Smooth muscle cell (in vitro differentiated cells): Measurements from ENCODE around the gene MYLK4. TPM values are rescaled to one million over a fixed set of nuclear protein-coding genes. Genes with fewer than 3 reads are reported as not detected.

Source experiments
- DNase-seq: peaks from one replicate; lab custom pipeline; 2025; ENCODE audit not compliant: unreplicated experiment; lab: John Stamatoyannopoulos, UW
- H2AFZ ChIP-seq: fragments of 200-600 bp; sonication (generic); 2 replicates; pipeline ENCODE4 v1.6.0; 2016; ENCODE audit warnings: antibody characterized with exemption, low read depth, mild to moderate bottlenecking
- H3F3A ChIP-seq: fragments of 200-600 bp; sonication (generic); 2 replicates; pipeline ENCODE4 v1.6.0; 2017; ENCODE audit warnings: antibody characterized with exemption, low read depth
- H3K27ac ChIP-seq: fragments of 200-600 bp; sonication (generic); 2 replicates; pipeline ENCODE4 v1.5.1; 2016; ENCODE audit warnings: low read depth, mild to moderate bottlenecking
- H3K27me3 ChIP-seq: fragments of 200-600 bp; sonication (generic); 2 replicates; pipeline ENCODE4 v1.6.1; 2016; ENCODE audit warnings: low read depth, mild to moderate bottlenecking
- H3K36me3 ChIP-seq: fragments of 200-600 bp; sonication (generic); 2 replicates; pipeline ENCODE4 v1.5.1; 2016; ENCODE audit warnings: low read depth
- H3K4me1 ChIP-seq: fragments of 200-600 bp; sonication (generic); 2 replicates; pipeline ENCODE4 v1.5.1; 2016; ENCODE audit warnings: low read depth
- H3K4me2 ChIP-seq: fragments of 200-600 bp; sonication (generic); 2 replicates; pipeline ENCODE4 v1.6.0; 2016; ENCODE audit warnings: mild to moderate bottlenecking
- H3K4me3 ChIP-seq: fragments of 200-600 bp; sonication (generic); 2 replicates; pipeline ENCODE4 v1.5.1; 2016; ENCODE audit warnings: mild to moderate bottlenecking
- H3K79me2 ChIP-seq: fragments of 200-600 bp; sonication (generic); 2 replicates; pipeline ENCODE4 v1.6.0; 2016; ENCODE audit warnings: low read depth, mild to moderate bottlenecking
- H3K9ac ChIP-seq: fragments of 200-600 bp; sonication (generic); 2 replicates; pipeline ENCODE4 v1.6.0; 2016; ENCODE audit warnings: low read depth
- H3K9me3 ChIP-seq: fragments of 200-600 bp; sonication (generic); replicated peaks from 2 replicates; pipeline ENCODE4 v1.5.1; 2016; ENCODE audit warnings: low read depth
- H4K20me1 ChIP-seq: fragments of 200-600 bp; sonication (generic); 2 replicates; pipeline ENCODE4 v1.6.0; 2016; ENCODE audit warnings: low read depth
- whole genome bisulfite sequencing: methylation state at CpG from one replicate; pipeline ENCODE4 v1.1.7; 2016; ENCODE audit warnings: low lambda C conversion rate; 5-methylcytosine and 5-hydroxymethylcytosine counted together
- polyA plus RNA-seq: library from polyadenylated mRNA; unstranded; fragments of >200 nt; fragmentation: Nextera tagmentation; extraction: Ambion mirVana; gene quantifications from 2 replicates; pipeline ENCODE4 v1.2.1, GENCODE V29; 2016
- total RNA-seq: library from RNA; depleted of rRNA; stranded (reverse); fragments of >200 nt; gene quantifications from 2 replicates; pipeline ENCODE4 v1.2.3, GENCODE V29; 2014
- TF ChIP-seq, protein P1 (sequence below): fragments of 200-600 bp; sonication (generic); IDR thresholded peaks from 2 replicates; pipeline ENCODE4 v1.5.1; 2017; ENCODE audit warnings: borderline replicate concordance, mild to moderate bottlenecking, antibody characterized with exemption; ENCODE audit not compliant: insufficient read depth, poor library complexity, severe bottlenecking

Gene MYLK4
- total and polyA plus RNA-seq, 2 experiments from 2014 or later = 0.21 to 0.90 TPM

DNA sequence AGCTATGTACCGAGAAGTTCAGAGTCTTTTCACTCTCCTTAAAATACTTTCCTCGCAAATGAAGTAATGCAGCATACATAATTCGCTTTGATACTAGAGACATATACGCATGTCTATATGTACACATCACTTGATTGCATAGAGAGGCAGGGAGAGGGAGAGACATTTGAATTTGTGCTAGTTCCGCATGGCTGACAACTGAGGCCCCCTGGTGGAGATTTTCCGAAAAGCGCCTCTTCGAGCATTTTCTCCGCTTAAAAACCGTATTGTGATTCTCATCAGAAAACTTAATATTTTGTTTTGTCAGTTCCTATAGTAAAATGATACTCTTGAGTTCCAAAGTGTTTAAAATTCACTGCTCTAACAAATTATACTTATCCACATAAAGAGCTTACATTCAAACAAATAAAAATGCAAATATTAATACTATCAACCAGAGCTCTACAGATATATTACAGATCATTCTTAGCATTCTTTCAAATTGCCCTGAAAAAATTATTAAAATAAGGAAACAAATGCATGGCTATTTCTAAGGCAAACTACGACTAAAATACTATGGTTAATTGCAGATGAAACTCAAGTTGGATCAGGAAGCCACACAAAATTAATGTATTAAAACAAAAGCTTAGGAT is 637 bp downstream of the MYLK4 start:
- H3K27ac ChIP-seq = no peak overlapping the region
- 21% methylated on average over 11 of the region's 11 CpGs for WGBS
- H3K27me3 ChIP-seq = no peaks in the 10 kb centered on the region
- no peak overlapping the region for H3K4me3 ChIP-seq
- TF ChIP-seq, protein P1, sequence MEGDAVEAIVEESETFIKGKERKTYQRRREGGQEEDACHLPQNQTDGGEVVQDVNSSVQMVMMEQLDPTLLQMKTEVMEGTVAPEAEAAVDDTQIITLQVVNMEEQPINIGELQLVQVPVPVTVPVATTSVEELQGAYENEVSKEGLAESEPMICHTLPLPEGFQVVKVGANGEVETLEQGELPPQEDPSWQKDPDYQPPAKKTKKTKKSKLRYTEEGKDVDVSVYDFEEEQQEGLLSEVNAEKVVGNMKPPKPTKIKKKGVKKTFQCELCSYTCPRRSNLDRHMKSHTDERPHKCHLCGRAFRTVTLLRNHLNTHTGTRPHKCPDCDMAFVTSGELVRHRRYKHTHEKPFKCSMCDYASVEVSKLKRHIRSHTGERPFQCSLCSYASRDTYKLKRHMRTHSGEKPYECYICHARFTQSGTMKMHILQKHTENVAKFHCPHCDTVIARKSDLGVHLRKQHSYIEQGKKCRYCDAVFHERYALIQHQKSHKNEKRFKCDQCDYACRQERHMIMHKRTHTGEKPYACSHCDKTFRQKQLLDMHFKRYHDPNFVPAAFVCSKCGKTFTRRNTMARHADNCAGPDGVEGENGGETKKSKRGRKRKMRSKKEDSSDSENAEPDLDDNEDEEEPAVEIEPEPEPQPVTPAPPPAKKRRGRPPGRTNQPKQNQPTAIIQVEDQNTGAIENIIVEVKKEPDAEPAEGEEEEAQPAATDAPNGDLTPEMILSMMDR = peak; percentile 86
- no peak overlapping the region for H2AFZ ChIP-seq
- no peaks in the 10 kb centered on the region for H3K36me3 ChIP-seq
- H3K4me1 ChIP-seq = peaks cover 24% of the 10 kb centered on the region
- H4K20me1 ChIP-seq = no peaks in the 10 kb centered on the region
- no peaks in the 10 kb centered on the region for H3K79me2 ChIP-seq
- H3K4me2 ChIP-seq = no peak overlapping the region
- no peaks in the 10 kb centered on the region for H3K9me3 ChIP-seq
- DNase-seq = peak; percentile 5
- H3K9ac ChIP-seq = no peak overlapping the region
- no peaks in the 10 kb centered on the region for H3F3A ChIP-seq

DNA sequence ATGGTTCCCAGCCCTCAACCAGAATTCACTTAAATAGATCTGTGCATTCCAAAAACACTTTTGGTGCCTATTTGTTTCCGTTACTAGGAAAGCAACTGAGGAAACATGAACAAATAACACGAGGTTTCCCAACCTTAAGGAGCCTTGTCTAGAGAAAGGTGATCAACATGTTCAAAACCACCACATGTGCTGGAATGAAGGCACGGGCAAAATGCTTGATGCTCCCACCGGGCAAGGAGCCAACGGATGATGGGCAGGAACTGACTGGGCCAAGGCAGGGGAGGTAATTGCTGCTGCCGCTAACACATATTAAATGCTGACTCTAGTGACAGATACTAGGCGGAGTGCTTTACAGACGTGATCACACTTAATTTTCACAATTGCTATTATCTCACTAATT is 2.5 kb downstream of the MYLK4 start:
- H3F3A ChIP-seq = no peaks in the 10 kb centered on the region
- H3K4me1 ChIP-seq = peaks cover 24% of the 10 kb centered on the region
- no peak overlapping the region for H3K4me2 ChIP-seq
- no peak for DNase-seq
- no peaks in the 10 kb centered on the region for H3K36me3 ChIP-seq
- H3K79me2 ChIP-seq = no peaks in the 10 kb centered on the region
- no peaks in the 10 kb centered on the region for H3K27me3 ChIP-seq
- no peak overlapping the region for H3K27ac ChIP-seq
- TF ChIP-seq, protein P1 = no peak
- H3K4me3 ChIP-seq = no peak overlapping the region
- no peak overlapping the region for H2AFZ ChIP-seq
- WGBS = 89% methylated on average over 8 of the region's 8 CpGs
- no peaks in the 10 kb centered on the region for H3K9me3 ChIP-seq
- no peaks in the 10 kb centered on the region for H4K20me1 ChIP-seq
- no peak overlapping the region for H3K9ac ChIP-seq

DNA sequence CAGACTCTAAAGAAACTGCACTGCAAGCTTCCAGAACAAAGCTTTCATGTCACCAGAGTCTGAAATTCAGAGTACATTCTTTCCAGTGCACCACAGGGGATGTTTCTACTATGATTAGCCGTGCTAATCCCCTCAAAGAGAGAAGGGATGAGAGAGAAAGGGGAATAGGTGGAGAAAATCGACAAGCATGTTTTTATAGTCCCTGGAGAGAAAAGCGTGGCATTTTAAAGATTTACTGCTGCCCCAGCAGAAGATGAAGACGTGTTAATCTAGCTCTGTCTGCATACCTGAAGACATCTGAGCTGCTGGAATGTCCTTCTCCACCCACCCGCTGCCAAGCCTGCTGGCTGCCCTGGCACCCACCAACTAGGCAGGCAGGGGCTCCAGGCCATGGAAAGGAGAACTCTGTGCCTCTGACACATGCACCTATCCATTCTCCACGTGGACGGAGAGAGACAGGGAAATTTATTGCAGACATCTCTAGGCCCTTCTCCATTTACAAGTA is 4.1 kb downstream of the MYLK4 start:
- H4K20me1 ChIP-seq = no peaks in the 10 kb centered on the region
- TF ChIP-seq, protein P1 = no peak
- DNase-seq = no peak
- H3K79me2 ChIP-seq = no peaks in the 10 kb centered on the region
- H3K9ac ChIP-seq = no peak overlapping the region
- H3K27me3 ChIP-seq = no peaks in the 10 kb centered on the region
- peaks cover 24% of the 10 kb centered on the region for H3K4me1 ChIP-seq
- no peak overlapping the region for H2AFZ ChIP-seq
- no peaks in the 10 kb centered on the region for H3F3A ChIP-seq
- 41% methylated on average over 7 of the region's 7 CpGs for WGBS
- peak overlapping the region; percentile 51 for H3K27ac ChIP-seq
- no peaks in the 10 kb centered on the region for H3K36me3 ChIP-seq
- H3K4me3 ChIP-seq = no peak overlapping the region
- peak overlapping the region; percentile 48 for H3K4me2 ChIP-seq
- H3K9me3 ChIP-seq = no peaks in the 10 kb centered on the region

DNA sequence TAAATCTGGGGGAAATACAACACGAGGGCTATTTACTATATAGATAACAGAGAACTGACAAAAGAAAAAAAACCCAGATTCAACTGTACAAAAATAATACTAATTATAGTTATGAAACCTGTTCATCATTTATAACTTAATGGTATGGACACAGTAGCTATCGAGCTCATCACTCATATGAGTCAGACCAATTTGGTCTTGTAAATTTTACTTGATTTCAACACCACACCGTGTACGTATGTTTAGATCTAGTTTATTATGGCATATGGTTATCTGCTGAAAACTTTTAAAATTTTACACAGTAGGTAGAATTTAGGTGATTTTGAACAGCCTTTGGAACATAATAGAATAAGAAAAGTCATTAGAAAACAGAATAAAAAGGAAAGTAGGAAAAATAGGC is 5.5 kb downstream of the MYLK4 start:
- Histone ChIP-seq H3F3A (no peaks in the 10 kb centered on the region), H3K79me2 (no peaks in the 10 kb centered on the region), H3K4me2 (no peak overlapping the region), H3K9ac (peak overlapping the region; percentile 11), H3K27ac (no peak overlapping the region), H2AFZ (no peak overlapping the region), H3K4me1 (peaks cover 24% of the 10 kb centered on the region), H3K9me3 (no peaks in the 10 kb centered on the region), H3K4me3 (no peak overlapping the region), H3K36me3 (no peaks in the 10 kb centered on the region), H4K20me1 (no peaks in the 10 kb centered on the region), H3K27me3 (no peaks in the 10 kb centered on the region)
- TF ChIP-seq, protein P1 = no peak
- no peak for DNase-seq
- 49% methylated on average over 4 of the region's 4 CpGs for WGBS
